GM23338 (cell line): ENCODE data around the gene USP48. TPM values are rescaled to one million over a fixed set of nuclear protein-coding genes. Genes with fewer than 3 reads are reported as not detected.

Source experiments
- ATAC-seq: fragments of 200-7000 bp; cut with Tn5 transposase; 3 replicates; pipeline ENCODE4 v1.9.1; 2020
- DNase-seq: peaks from one replicate; pipeline ENCODE4 v3.0.0-alpha.2; 2015; ENCODE audit warnings: low spot score
- H2AFZ ChIP-seq: fragments of 200-600 bp; sonication (generic); 2 replicates; pipeline ENCODE4 v1.8.0; 2016; ENCODE audit warnings: antibody characterized with exemption, mild to moderate bottlenecking, moderate library complexity
- H3F3A ChIP-seq: fragments of 200-600 bp; sonication (generic); replicated peaks from 2 replicates; pipeline ENCODE4 v1.8.0; 2017; ENCODE audit warnings: antibody characterized with exemption, mixed run types, low read depth
- H3K27ac ChIP-seq: fragments of 200-600 bp; sonication (generic); 2 replicates; pipeline ENCODE4 v1.6.1; 2016; ENCODE audit warnings: low read depth
- H3K27me3 ChIP-seq: fragments of 200-600 bp; sonication (generic); 2 replicates; pipeline ENCODE4 v1.8.0; 2016; ENCODE audit warnings: mild to moderate bottlenecking, mixed run types, moderate library complexity; ENCODE audit not compliant: insufficient read depth
- H3K36me3 ChIP-seq: fragments of 200-600 bp; sonication (generic); 2 replicates; pipeline ENCODE4 v1.8.0; 2016; ENCODE audit warnings: mild to moderate bottlenecking; ENCODE audit not compliant: insufficient read depth
- H3K4me1 ChIP-seq: fragments of 200-600 bp; sonication (generic); 2 replicates; pipeline ENCODE4 v1.8.0; 2016; ENCODE audit warnings: mild to moderate bottlenecking, moderate library complexity; ENCODE audit not compliant: insufficient read depth
- H3K4me2 ChIP-seq: fragments of 200-600 bp; sonication (generic); 2 replicates; pipeline ENCODE4 v1.7.1; 2017; ENCODE audit warnings: mixed run types
- H3K4me3 ChIP-seq: fragments of 200-600 bp; sonication (generic); 2 replicates; pipeline ENCODE4 v1.6.1; 2016; ENCODE audit warnings: mixed run types
- H3K79me2 ChIP-seq: fragments of 200-600 bp; sonication (generic); replicated peaks from 2 replicates; pipeline ENCODE4 v1.8.0; 2017; ENCODE audit warnings: mild to moderate bottlenecking; ENCODE audit not compliant: insufficient read depth
- H3K9me2 ChIP-seq: fragments of 200-600 bp; sonication (generic); 2 replicates; pipeline ENCODE4 v1.8.0; 2017; ENCODE audit not compliant: insufficient read depth
- H4K20me1 ChIP-seq: fragments of 200-600 bp; sonication (generic); replicated peaks from 2 replicates; pipeline ENCODE4 v1.8.0; 2017; ENCODE audit warnings: mild to moderate bottlenecking; ENCODE audit not compliant: insufficient read depth
- H3K27ac Mint-ChIP-seq: 2 replicates; pipeline ENCODE4 v1.8.0; 2020; ENCODE audit warnings: inconsistent platforms, mild to moderate bottlenecking, moderate library complexity, mixed read lengths
- H3K27me3 Mint-ChIP-seq: 3 replicates; pipeline ENCODE4 v1.8.0; 2022; ENCODE audit warnings: low read depth, mild to moderate bottlenecking, moderate library complexity, mixed read lengths, inconsistent platforms; ENCODE audit not compliant: insufficient read depth, poor library complexity
- H3K36me3 Mint-ChIP-seq: 3 replicates; pipeline ENCODE4 v1.8.0; 2021; ENCODE audit warnings: low read depth, mild to moderate bottlenecking, inconsistent platforms, moderate library complexity, mixed read lengths
- H3K4me1 Mint-ChIP-seq: 3 replicates; pipeline ENCODE4 v1.8.0; 2020; ENCODE audit warnings: mild to moderate bottlenecking, inconsistent platforms, mixed read lengths
- H3K4me3 Mint-ChIP-seq: 3 replicates; pipeline ENCODE4 v1.8.0; 2021; ENCODE audit warnings: moderate library complexity, mild to moderate bottlenecking, inconsistent platforms, mixed read lengths
- H3K9me3 Mint-ChIP-seq: 3 replicates; pipeline ENCODE4 v1.8.0; 2020; ENCODE audit warnings: moderate library complexity, mild to moderate bottlenecking, inconsistent platforms, mixed read lengths
- CREB1 ChIP-seq: fragments of 250-450 bp; sonication (Bioruptor Pico); IDR thresholded peaks from 2 replicates; pipeline ENCODE4 v1.5.0; 2020; ENCODE audit warnings: low read depth, mild to moderate bottlenecking, moderate library complexity
- EZH2phosphoT487 ChIP-seq: fragments of 200-600 bp; sonication (generic); IDR thresholded peaks from one replicate; pipeline ENCODE4 v1.8.1; 2018; ENCODE audit warnings: antibody characterized with exemption; ENCODE audit not compliant: unreplicated experiment
- NANOG ChIP-seq: IDR thresholded peaks from 2 replicates; pipeline ENCODE4 v1.6.1; 2016; ENCODE audit warnings: antibody characterized with exemption, borderline replicate concordance
- POLR2AphosphoS5 ChIP-seq: IDR thresholded peaks from 2 replicates; pipeline ENCODE4 v1.6.1; 2016; ENCODE audit warnings: antibody characterized with exemption, low read depth
- STAT1 ChIP-seq: IDR thresholded peaks from one replicate; pipeline ENCODE4 v1.6.1; 2016; ENCODE audit warnings: antibody characterized with exemption; ENCODE audit not compliant: unreplicated experiment
- ZNF114 ChIP-seq: fragments of 250-450 bp; sonication (Bioruptor Pico); IDR thresholded peaks from 2 replicates; pipeline ENCODE4 v1.5.0; 2020; ENCODE audit warnings: mild to moderate bottlenecking, moderate library complexity
- polyA plus RNA-seq: library from polyadenylated mRNA; unstranded; fragments of >200 nt; fragmentation: Nextera tagmentation; extraction: Ambion mirVana; gene quantifications from 2 replicates; pipeline ENCODE4 v1.2.1, GENCODE V29; 2016
- total RNA-seq: library from RNA; depleted of rRNA; stranded (reverse); fragments of >200 nt; shearing (Covaris generic); gene quantifications from 2 replicates; pipeline ENCODE4 v1.2.3, GENCODE V29; 2014
- TF ChIP-seq, protein P1 (sequence below): IDR thresholded peaks from 2 replicates; pipeline ENCODE4 v1.6.1; 2016; ENCODE audit warnings: antibody characterized with exemption
- TF ChIP-seq, protein P2 (sequence below): IDR thresholded peaks from one replicate; pipeline ENCODE4 v1.6.1; 2018; ENCODE audit warnings: antibody characterized with exemption; ENCODE audit not compliant: unreplicated experiment

USP48 gene
- total and polyA plus RNA-seq, 2 experiments from 2014 or later, result 85.9 to 151 TPM

- Histone ChIP-seq H3K79me2 (no peaks in the 10 kb centered on the region), H3K4me3 (no peak overlapping the region), H3K9me2 (no peaks in the 10 kb centered on the region), H4K20me1 (no peaks in the 10 kb centered on the region), H2AFZ (no peak overlapping the region), H3F3A (no peaks in the 10 kb centered on the region), H3K36me3 (no peaks in the 10 kb centered on the region), H3K4me2 (no peak overlapping the region), H3K4me1 (no peaks in the 10 kb centered on the region), H3K27me3 (no peaks in the 10 kb centered on the region), H3K27ac (no peak overlapping the region)
- Mint-ChIP-seq H3K4me3 (no peak overlapping the region), H3K27ac (no peak overlapping the region), H3K4me1 (peaks cover 2% of the 10 kb centered on the region; the same call in 2 of the 3 replicates), H3K36me3 (peaks cover 11% of the 10 kb centered on the region; the same call in 2 of the 3 replicates), H3K27me3 (peaks cover 8% of the 10 kb centered on the region), H3K9me3 (peaks cover 19% of the 10 kb centered on the region)
- TF ChIP-seq, protein P1, sequence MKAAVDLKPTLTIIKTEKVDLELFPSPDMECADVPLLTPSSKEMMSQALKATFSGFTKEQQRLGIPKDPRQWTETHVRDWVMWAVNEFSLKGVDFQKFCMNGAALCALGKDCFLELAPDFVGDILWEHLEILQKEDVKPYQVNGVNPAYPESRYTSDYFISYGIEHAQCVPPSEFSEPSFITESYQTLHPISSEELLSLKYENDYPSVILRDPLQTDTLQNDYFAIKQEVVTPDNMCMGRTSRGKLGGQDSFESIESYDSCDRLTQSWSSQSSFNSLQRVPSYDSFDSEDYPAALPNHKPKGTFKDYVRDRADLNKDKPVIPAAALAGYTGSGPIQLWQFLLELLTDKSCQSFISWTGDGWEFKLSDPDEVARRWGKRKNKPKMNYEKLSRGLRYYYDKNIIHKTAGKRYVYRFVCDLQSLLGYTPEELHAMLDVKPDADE, result no peak
- TF ChIP-seq ZNF114 (CRISPR knock-in tag) (no peak), NANOG (no peak), EZH2phosphoT487 (no peak)
- no peak for ATAC-seq
- no peak for DNase-seq
These were observed 12.1 kb upstream of the USP48 start for GRCh38 chr1:21795075-21795474.

DNA sequence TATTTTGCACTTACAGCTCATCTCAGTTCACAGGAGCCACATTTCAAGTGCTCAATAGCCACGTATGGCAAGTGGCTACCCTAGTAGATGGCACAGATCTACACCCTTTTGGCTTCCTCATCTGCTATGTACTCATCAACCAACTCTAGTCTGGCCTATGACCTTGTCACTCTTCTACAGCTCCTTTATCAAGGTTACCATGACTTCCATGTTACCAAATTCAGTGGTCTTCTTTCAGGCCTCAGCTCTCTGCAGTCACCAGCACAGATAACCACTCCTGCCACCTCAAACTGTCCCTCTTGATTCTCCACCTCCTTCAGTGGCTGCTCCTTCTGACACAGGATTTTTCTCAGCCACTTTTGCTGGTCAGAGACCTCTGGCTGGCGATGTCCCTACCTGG, 11.7 kb upstream of the USP48 start:
- H3K4me1 ChIP-seq, result no peaks in the 10 kb centered on the region
- peaks cover 8% of the 10 kb centered on the region for H3K27me3 Mint-ChIP-seq
- H3K79me2 ChIP-seq, result no peaks in the 10 kb centered on the region
- no peaks in the 10 kb centered on the region for H3K9me2 ChIP-seq
- peaks cover 6% of the 10 kb centered on the region; the same call in 2 of the 3 replicates for H3K4me1 Mint-ChIP-seq
- H3K27me3 ChIP-seq, result no peaks in the 10 kb centered on the region
- peaks cover 11% of the 10 kb centered on the region; the same call in 2 of the 3 replicates for H3K36me3 Mint-ChIP-seq
- TF ChIP-seq POLR2AphosphoS5 (no peak), STAT1 (no peak), CREB1 (CRISPR knock-in tag) (no peak), NANOG (no peak)
- TF ChIP-seq, protein P2, sequence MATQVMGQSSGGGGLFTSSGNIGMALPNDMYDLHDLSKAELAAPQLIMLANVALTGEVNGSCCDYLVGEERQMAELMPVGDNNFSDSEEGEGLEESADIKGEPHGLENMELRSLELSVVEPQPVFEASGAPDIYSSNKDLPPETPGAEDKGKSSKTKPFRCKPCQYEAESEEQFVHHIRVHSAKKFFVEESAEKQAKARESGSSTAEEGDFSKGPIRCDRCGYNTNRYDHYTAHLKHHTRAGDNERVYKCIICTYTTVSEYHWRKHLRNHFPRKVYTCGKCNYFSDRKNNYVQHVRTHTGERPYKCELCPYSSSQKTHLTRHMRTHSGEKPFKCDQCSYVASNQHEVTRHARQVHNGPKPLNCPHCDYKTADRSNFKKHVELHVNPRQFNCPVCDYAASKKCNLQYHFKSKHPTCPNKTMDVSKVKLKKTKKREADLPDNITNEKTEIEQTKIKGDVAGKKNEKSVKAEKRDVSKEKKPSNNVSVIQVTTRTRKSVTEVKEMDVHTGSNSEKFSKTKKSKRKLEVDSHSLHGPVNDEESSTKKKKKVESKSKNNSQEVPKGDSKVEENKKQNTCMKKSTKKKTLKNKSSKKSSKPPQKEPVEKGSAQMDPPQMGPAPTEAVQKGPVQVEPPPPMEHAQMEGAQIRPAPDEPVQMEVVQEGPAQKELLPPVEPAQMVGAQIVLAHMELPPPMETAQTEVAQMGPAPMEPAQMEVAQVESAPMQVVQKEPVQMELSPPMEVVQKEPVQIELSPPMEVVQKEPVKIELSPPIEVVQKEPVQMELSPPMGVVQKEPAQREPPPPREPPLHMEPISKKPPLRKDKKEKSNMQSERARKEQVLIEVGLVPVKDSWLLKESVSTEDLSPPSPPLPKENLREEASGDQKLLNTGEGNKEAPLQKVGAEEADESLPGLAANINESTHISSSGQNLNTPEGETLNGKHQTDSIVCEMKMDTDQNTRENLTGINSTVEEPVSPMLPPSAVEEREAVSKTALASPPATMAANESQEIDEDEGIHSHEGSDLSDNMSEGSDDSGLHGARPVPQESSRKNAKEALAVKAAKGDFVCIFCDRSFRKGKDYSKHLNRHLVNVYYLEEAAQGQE, result no peak
- no peaks in the 10 kb centered on the region for H4K20me1 ChIP-seq
- H3K27ac Mint-ChIP-seq, result no peak overlapping the region
- no peak for ATAC-seq
- H3K4me3 Mint-ChIP-seq, result no peak overlapping the region
- H3K4me2 ChIP-seq, result no peak overlapping the region
- H3K36me3 ChIP-seq, result no peaks in the 10 kb centered on the region
- peaks cover 19% of the 10 kb centered on the region for H3K9me3 Mint-ChIP-seq
- no peak overlapping the region for H2AFZ ChIP-seq
- no peak overlapping the region for H3K27ac ChIP-seq
- H3K4me3 ChIP-seq, result no peak overlapping the region
- DNase-seq, result no peak
- no peaks in the 10 kb centered on the region for H3F3A ChIP-seq
